Transverse colon (tissue), 4 donors: Measurements from ENCODE around the gene MIER2. TPM values are rescaled to one million over a fixed set of nuclear protein-coding genes. Genes with fewer than 3 reads are reported as not detected.

Experiments
- DNase-seq: peaks from one replicate; pipeline ENCODE4 v3.0.0-alpha.2; 2019
- H3K27ac ChIP-seq, 4 donors: fragments of 200-600 bp; sonication (generic); 2 replicates each; pipeline ENCODE4 v1.5.1; 2016 to 2018; ENCODE audit warnings: inconsistent platforms in 4 of 4
- H3K27me3 ChIP-seq: fragments of 200-600 bp; sonication (generic); 2 replicates; pipeline ENCODE4 v1.5.1; 2017; ENCODE audit warnings: inconsistent platforms
- H3K36me3 ChIP-seq, 4 donors: fragments of 200-600 bp; sonication (generic); 2 replicates each; pipeline ENCODE4 v1.5.1; 2017 to 2019; ENCODE audit warnings: inconsistent platforms in 4 of 4
- H3K4me1 ChIP-seq, 4 donors: fragments of 200-600 bp; sonication (generic); 2 replicates each; pipeline ENCODE4 v1.5.1; 2017 to 2020; ENCODE audit warnings: inconsistent platforms in 4 of 4
- H3K4me3 ChIP-seq, 4 donors: fragments of 200-600 bp; sonication (generic); 1 replicate in 1 of 4; 2 replicates in 3 of 4; pipeline versions ENCODE4 v1.5.1 to v1.6.1; 2017 to 2019; ENCODE audit warnings: inconsistent platforms in 4 of 4
- H3K9me3 ChIP-seq, 2 donors: fragments of 200-600 bp; sonication (generic); 2 replicates each; pipeline ENCODE4 v1.5.1; 2017 to 2019; ENCODE audit warnings: inconsistent platforms in 2 of 2
- CTCF ChIP-seq, 5 experiments: fragments of 200-600 bp in 3 of 5; fragments of 450-650 bp in 2 of 5; sonication (generic) in 3 of 5; IDR thresholded peaks; 1 replicate in 2 of 5; 2 replicates in 3 of 5; pipeline ENCODE4 v1.5.1; 2016 to 2017; ENCODE audit warnings: antibody characterized with exemption in 5 of 5, inconsistent platforms in 3 of 5, mild to moderate bottlenecking in 2 of 5, moderate library complexity in 1 of 5
- EP300 ChIP-seq: sonication (generic); formaldehyde crosslinking; IDR thresholded peaks from one replicate; pipeline ENCODE4 v1.6.1; 2017; ENCODE audit warnings: antibody characterized with exemption, low read depth
- POLR2A ChIP-seq: fragments of 450-650 bp; IDR thresholded peaks from one replicate; pipeline ENCODE4 v1.6.1; 2016; ENCODE audit warnings: antibody characterized with exemption, mild to moderate bottlenecking, moderate library complexity
- POLR2AphosphoS5 ChIP-seq, 3 donors: sonication (generic); formaldehyde crosslinking; IDR thresholded peaks; one replicate each; pipeline ENCODE4 v1.6.1; 2016; ENCODE audit warnings: antibody characterized with exemption in 3 of 3
- WGBS, 2 donors: methylation state at CpG; one replicate each; pipeline ENCODE4 v1.1.5; 2018; ENCODE audit warnings: low coverage in 1 of 2; 5-methylcytosine and 5-hydroxymethylcytosine counted together
- in situ Hi-C, 4 donors: fragments of 200-750 bp; cut with MboI; loops; one replicate each; pipeline versions ENCODE4 v1.15.0 to v1.15.1; 2017; ENCODE audit warnings: low sequenced_read_pairs in 3 of 4, low pct_ligation_motif_present in 1 of 4, low pct_unique_long_range_greater_than_20kb in 1 of 4
- intact Hi-C: fragments of 100-400 bp; cut with DNase I; formaldehyde crosslinking; loops from one replicate; pipeline ENCODE4 v1.15.1; 2023; ENCODE audit warnings: low total_unique reads
- total RNA-seq, 4 donors: library from RNA; depleted of rRNA; stranded (reverse); fragments of >200 nt; gene quantifications; one replicate each; pipeline ENCODE4 v1.1.0, GENCODE V29; 2016

Gene MIER2
- total RNA-seq, 4 donors from 2014 or later = 8.2 to 41.1 (median 16.7) TPM

GRCh38 chr19:289651-290371 is 54.8 kb downstream of the MIER2 start:
- H3K36me3 ChIP-seq = no peaks in the 10 kb centered on the region
- peaks cover 43% of the 10 kb centered on the region for H3K27me3 ChIP-seq
- in situ Hi-C loops = no loop called here
- peak; percentile 84 for DNase-seq
- intact Hi-C loops = no loop called here
- peak overlapping the region in 2 of 4 donors; percentile 54 to 58 for H3K4me3 ChIP-seq
- TF ChIP-seq EP300 (no peak), POLR2AphosphoS5 (IDR thresholded peaks at IDR 0.05) (peak; percentile 44 to 77 (median 75)), CTCF (IDR thresholded peaks at IDR 0.05) (no peak), POLR2A (peak; percentile 69)
- peaks cover 7 to 38% (median 28%) of the 10 kb centered on the region in 4 donors for H3K4me1 ChIP-seq
- WGBS, 2 donors = 33 to 43% methylated on average over 7 to 26 of the region's 26 CpGs
- H3K27ac ChIP-seq = peak overlapping the region; percentile 87 to 93 (median 91)
- no peaks in the 10 kb centered on the region for H3K9me3 ChIP-seq

GRCh38 chr19:288911-289310 is 55.7 kb downstream of the MIER2 start:
- TF ChIP-seq POLR2A (no peak), POLR2AphosphoS5 (IDR thresholded peaks at IDR 0.05) (no peak), EP300 (no peak), CTCF (IDR thresholded peaks at IDR 0.05) (no peak)
- no peaks in the 10 kb centered on the region for H3K36me3 ChIP-seq
- H3K9me3 ChIP-seq = no peaks in the 10 kb centered on the region
- in situ Hi-C loops (no loop called here), intact Hi-C loops (no loop called here)
- H3K4me1 ChIP-seq = peaks cover 5 to 30% (median 21%) of the 10 kb centered on the region in 4 donors
- no peak overlapping the region for H3K4me3 ChIP-seq
- H3K27me3 ChIP-seq = peaks cover 34% of the 10 kb centered on the region
- WGBS, 2 donors = 65% methylated on average over 10 of the region's 10 CpGs; no CpG with 5 or more reads in 1 of the 2 donors
- peak overlapping the region; percentile 87 to 93 (median 91) for H3K27ac ChIP-seq
- peak; percentile 31 for DNase-seq

GRCh38 chr19:287381-287871 is 57.2 kb downstream of the MIER2 start:
- 92% methylated on average over 19 of the region's 19 CpGs; no CpG with 5 or more reads in 1 of the 2 donors for WGBS, 2 donors
- in situ Hi-C loops = no loop called here
- DNase-seq = no peak
- Histone ChIP-seq H3K4me3 (no peak overlapping the region), H3K4me1 (peaks cover 5 to 30% (median 21%) of the 10 kb centered on the region in 4 donors), H3K36me3 (no peaks in the 10 kb centered on the region), H3K9me3 (no peaks in the 10 kb centered on the region), H3K27me3 (peaks cover 19% of the 10 kb centered on the region), H3K27ac (no peak overlapping the region)
- intact Hi-C loops = no loop called here
- no peak for TF ChIP-seq POLR2A
- TF ChIP-seq POLR2AphosphoS5 (IDR thresholded peaks at IDR 0.05) = no peak
- no peak for TF ChIP-seq EP300
- TF ChIP-seq CTCF (IDR thresholded peaks at IDR 0.05) = no peak

GRCh38 chr19:283395-283794 is 61.2 kb downstream of the MIER2 start:
- Histone ChIP-seq H3K27ac (no peak overlapping the region), H3K36me3 (no peaks in the 10 kb centered on the region), H3K27me3 (peaks cover 9% of the 10 kb centered on the region), H3K4me3 (no peak overlapping the region), H3K4me1 (no peaks in the 10 kb centered on the region), H3K9me3 (no peaks in the 10 kb centered on the region)
- TF ChIP-seq EP300 = no peak
- TF ChIP-seq POLR2AphosphoS5 (IDR thresholded peaks at IDR 0.05) = no peak
- no peak for TF ChIP-seq CTCF (IDR thresholded peaks at IDR 0.05)
- TF ChIP-seq POLR2A = no peak
- intact Hi-C loops (no loop called here), in situ Hi-C loops (no loop called here)
- DNase-seq = no peak
- 91% methylated on average over 10 of the region's 10 CpGs; no CpG with 5 or more reads in 1 of the 2 donors for WGBS, 2 donors
